HG02943 (cell line): ENCODE measurements around the gene RNF128.

Experiments used
- ATAC-seq: cut with Tn5 transposase; IDR thresholded peaks from one replicate; pipeline ENCODE4 v1.9.1; 2021; ENCODE audit warnings: mild to moderate bottlenecking, low read depth, moderate library complexity; ENCODE audit not compliant: unreplicated experiment

RNF128 gene

GRCh38 chrX:106726485-106727437 lies at the start of gene RNF128:
Gene RNF128 (plus strand): TSS chrX:106726701. CDS start chrX:106726914, 213 bp downstream.
- ATAC-seq = no peak

- ATAC-seq = no peak
These were observed 45.8 kb upstream of the RNF128 start for GRCh38 chrX:106680716-106681115.

GRCh38 chrX:106684207-106684606 lies 42.3 kb upstream of the RNF128 start:
- no peak for ATAC-seq

GRCh38 chrX:106692425-106693065 lies 34.0 kb upstream of the RNF128 start:
- no peak for ATAC-seq

GRCh38 chrX:106696502-106696901 lies 30.0 kb upstream of the RNF128 start:
- ATAC-seq = no peak

GRCh38 chrX:106698693-106699092 lies 27.8 kb upstream of the RNF128 start:
- ATAC-seq = no peak

GRCh38 chrX:106702636-106703035 lies 23.9 kb upstream of the RNF128 start:
- ATAC-seq = no peak

GRCh38 chrX:106706466-106706865 lies 20.0 kb upstream of the RNF128 start:
- no peak for ATAC-seq

- ATAC-seq = no peak
These were observed 18.6 kb upstream of the RNF128 start for GRCh38 chrX:106707771-106708454.

GRCh38 chrX:106710771-106711170 lies 15.7 kb upstream of the RNF128 start:
- ATAC-seq = no peak

- no peak for ATAC-seq
These were observed 15.1 kb upstream of the RNF128 start for GRCh38 chrX:106711375-106711774.

GRCh38 chrX:106716004-106716403 lies 10.5 kb upstream of the RNF128 start:
- ATAC-seq = no peak

- no peak for ATAC-seq
These were observed 10.0 kb upstream of the RNF128 start for GRCh38 chrX:106716463-106716862.

- no peak for ATAC-seq
These were observed 7.8 kb upstream of the RNF128 start for GRCh38 chrX:106718709-106719108.

- ATAC-seq = no peak
These were observed 570 bp upstream of the RNF128 start for GRCh38 chrX:106725931-106726330.

- no peak for ATAC-seq
These were observed 1.8 kb downstream of the RNF128 start for GRCh38 chrX:106728337-106728736.

GRCh38 chrX:106730401-106730800 lies 3.9 kb downstream of the RNF128 start:
- no peak for ATAC-seq

GRCh38 chrX:106731590-106731989 lies 5.1 kb downstream of the RNF128 start:
- no peak for ATAC-seq

- ATAC-seq = no peak
These were observed 8.3 kb downstream of the RNF128 start for GRCh38 chrX:106734827-106735226.

GRCh38 chrX:106740193-106740780 lies 13.8 kb downstream of the RNF128 start:
- ATAC-seq = no peak

GRCh38 chrX:106742193-106742592 lies 15.7 kb downstream of the RNF128 start:
- ATAC-seq = no peak
